Stimulated activated CD8-positive, alpha-beta memory T cell treated with anti-CD3 and anti-CD28 coated beads, Interleukin-7, amount 100 ng/mL, for 48 hours (primary cell): ENCODE data around the gene CHRNA4.
"Not testable (repeated sequence)": the region's sequence is repeated elsewhere in the genome, so short reads cannot be mapped to it uniquely, and the experiment has no call there.

Experiments
- DNase-seq, 2 donors: peaks; one replicate each; pipeline ENCODE4 v3.0.0-alpha.2; 2020; ENCODE audit warnings: low read depth in 1 of 2; ENCODE audit errors: extremely low read depth in 1 of 2

CHRNA4 gene

DNA sequence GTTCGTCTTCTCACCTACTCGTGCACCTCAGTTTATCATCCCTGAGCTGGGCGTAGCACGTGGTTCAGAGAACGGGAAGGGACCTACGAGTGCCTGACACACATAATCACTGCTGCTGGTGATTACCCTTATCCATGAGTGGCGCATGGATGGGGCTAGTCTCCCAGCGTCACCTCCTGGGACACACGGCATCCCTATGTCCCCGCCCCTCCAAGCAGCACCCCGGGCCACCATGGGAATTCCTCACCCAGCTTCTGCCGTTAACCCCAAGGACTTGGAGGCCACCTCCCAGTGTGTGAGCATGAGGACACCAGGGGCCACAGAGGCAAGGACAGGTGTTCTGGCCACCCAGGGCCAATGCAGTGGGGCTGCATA is 9.8 kb downstream of the CHRNA4 start:
- DNase-seq = no peak

DNA sequence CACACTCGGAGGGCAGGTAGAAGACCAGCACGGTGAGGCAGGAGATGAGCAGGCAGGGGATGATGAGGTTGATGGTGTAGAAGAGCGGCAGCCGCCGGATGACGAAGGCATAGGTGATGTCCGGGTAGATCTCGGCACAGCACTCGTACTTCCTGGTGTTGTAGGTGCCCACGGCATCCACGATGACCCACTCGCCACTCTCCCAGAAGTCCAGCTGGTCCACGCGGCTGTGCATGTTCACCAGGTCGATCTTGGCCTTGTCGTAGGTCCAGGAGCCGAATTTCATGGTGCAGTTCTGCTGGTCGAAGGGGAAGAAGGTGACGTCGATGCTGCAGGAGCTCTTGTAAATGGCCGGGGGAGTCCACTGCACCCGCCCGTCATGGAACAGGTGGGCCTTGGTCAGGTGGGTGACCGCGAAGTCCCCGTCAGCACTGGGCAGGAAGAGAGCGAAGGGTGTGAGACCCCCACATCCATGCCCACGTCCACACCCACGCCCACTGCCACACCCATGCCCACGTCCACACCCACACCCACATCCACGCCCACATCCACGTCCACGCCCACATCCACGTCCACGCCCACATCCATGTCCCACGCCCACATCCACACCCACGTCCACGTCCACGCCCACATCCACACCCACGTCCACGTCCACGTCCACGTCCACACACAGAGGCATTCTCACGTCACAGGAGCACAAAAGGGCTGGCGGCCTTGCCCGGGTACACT is 10.4 kb downstream of the CHRNA4 start:
- DNase-seq = no peak

DNA sequence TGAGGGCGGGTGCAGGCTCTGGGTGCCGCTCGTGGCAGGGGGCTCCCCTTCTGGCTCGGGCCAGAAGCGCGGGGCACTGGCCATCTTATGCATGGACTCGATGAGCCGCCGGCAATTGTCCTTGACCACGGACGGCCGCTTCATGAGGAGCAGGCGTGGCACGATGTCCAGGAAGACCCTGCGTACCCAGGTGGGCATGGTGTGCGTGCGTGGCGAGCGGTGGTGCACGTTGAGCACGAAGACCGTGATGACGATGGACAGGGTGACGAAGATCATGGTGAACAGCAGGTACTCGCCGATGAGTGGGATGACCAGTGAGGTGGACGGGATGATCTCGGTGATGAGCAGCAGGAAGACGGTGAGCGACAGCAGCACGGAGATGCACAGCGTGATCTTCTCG is 11.0 kb downstream of the CHRNA4 start:
- no peak for DNase-seq

DNA sequence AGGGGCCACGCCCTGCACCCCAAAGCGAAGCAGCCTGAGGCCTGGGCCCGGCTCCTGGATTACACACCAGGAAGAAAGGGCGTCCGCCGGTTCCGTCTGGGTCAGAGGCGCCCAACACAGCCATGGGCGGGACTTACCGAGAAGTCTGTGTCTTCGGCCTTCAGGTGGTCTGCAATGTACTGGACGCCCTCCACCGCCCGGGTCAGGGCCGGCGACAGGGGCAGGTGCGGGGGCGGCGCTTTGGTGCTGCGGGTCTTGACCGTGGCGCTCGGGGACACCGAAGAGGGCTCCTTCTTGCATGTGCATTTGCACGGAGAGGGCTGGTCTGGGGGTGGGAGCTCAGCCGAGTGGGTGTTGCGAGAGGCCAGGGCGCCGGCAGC is 11.6 kb downstream of the CHRNA4 start:
- DNase-seq = no peak

DNA sequence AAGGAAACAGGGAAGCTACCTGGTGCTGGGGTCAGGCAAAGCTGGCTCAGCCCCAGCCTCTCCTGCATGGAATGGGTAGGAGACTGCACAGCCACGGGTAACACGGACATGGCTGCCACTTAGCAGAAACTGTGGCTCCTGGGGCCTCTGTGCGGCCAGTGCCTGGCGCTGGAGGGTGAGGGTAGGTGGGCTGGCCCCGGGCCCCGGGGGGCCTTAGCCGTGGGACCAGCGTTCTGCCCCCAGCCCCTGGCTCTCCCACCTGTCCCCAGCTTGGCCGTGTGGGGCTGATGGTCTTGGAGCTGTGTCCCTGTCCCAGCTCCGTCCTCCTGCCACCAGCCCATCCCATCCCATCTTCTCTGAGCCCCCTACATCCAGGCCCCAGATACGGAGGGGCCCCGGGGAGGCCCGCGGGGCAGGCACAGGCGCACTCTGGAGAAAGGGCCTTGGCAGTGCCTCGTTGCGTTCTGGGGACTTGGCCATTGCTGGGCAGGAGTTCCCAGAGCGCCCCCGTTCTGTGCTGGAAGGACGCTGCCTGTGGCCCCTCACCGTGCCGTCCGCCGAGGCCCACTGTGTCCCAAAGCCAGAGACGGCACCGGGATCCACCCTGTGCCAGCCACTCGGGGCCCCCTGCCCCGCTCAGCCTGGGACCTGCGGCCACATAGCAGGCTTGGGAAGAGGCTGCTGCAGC is 12.2 kb downstream of the CHRNA4 start:
- no peak for DNase-seq

DNA sequence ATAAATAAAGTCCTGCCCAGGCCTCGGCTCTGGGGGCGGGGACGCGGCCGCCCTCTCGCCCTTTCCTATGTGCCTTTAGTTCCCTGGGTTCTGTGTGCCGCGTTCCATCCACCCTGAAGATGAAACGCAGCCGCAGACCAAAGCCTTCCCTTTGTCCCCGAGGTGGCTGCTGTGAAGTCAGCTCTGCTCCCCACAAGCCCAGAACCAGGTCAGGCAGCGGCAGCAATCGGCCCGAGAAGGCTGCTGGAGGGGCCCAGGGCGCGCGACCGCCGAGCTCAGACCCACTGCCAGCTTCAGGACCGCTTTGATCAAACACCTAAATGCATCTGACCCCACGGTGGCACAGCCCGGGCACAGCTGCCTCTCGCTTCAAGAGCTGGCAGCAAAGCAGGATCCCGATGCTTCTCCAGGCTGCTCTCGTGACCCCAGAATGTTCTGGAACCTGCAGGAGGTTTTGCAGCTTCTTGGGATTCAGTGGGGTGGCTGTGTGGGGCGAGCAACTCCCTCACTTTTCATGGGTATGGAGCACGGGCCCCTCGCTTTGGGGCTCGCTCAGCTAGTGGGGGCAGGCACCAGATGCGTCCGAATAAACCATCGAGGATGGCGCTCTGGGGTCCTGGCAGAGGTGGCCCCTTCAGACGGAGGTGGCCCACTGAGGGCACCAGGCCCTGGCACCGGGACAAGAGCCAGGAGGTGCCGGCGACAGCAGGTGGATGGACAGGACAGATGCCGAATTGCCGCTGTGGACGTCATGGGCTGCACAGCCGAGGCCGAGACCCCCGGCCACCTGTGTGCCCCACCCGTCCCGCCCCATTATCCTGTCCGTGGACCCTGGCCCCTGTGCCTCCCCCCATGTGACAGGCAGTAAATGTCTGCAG is 13.0 kb downstream of the CHRNA4 start:
- no peak for DNase-seq

DNA sequence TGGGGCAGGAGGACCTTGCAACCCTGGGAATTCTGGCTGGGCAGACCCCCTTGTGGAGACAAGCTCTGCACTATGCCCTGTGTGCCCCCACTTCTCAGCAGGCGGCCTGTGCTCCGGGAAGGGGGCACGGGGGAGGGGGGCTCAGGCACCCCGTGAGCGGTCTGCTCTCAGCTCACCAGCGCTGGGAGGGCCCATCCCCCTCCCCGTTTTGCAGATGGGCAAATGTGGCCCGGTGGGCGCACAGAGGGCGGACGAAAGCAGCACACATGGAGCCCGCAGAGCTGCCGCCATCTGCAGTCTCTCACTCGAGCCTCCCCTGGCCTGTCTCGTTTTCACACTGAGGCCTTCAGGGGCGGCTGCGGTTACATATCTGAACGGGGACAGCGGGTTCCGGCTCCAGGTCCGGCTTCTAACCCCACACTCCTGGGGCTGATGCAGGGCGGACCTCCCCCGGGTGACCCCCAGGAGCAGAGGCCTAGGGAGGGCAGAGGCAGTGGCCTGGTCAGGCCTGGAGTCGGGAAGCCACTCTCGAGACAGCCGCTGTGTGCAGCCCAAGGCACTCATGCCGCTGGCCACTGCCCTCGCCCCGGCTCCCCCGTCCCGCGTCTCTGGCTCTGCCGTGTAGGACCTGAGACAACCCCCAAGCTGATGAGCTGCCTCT is 13.9 kb downstream of the CHRNA4 start:
- DNase-seq = no peak

DNA sequence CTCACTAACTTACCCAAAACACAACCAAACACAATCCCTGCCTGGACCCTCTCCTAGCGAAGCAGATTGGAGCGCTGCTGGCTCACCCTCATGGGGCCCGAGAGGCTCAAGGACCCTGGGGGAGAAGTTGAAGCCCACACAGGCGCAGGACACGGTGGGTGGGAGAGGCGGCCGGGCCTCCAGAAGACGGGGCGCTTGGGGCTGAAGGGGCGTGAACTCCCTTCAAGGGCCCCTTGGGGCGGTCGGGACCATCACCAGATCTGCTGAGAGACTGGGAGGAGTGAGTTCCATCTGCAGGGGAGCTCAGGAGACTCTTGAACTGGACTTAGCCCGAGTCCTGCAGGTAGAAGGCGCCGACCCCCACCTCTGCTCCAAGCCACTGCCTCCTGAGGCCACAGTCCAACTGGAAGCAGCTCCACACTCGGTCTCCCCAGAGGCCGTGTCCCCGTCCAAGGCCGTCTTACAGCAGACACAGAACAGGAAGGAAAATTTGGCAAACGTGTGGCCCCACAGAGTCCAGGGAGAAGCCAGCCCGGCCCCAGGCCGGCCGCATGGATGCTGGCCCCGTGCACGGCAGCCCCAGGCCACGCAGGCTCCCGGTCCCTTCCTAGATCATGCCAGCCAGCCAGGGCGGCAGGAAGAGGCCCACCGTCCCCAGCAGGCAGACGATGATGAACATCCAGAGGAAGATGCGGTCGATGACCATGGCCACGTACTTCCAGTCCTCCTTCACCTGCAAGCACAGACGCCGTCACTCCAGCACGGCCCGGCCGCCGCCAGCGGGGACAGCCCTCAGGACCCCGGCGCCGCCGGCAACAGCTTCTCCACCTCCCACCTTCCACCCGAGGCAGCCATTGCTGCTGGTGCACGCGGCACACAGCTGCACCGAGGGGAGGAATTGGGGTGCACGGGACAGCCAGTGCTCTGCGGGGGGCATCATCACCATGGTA is 14.7 kb downstream of the CHRNA4 start:
- DNase-seq = no peak

DNA sequence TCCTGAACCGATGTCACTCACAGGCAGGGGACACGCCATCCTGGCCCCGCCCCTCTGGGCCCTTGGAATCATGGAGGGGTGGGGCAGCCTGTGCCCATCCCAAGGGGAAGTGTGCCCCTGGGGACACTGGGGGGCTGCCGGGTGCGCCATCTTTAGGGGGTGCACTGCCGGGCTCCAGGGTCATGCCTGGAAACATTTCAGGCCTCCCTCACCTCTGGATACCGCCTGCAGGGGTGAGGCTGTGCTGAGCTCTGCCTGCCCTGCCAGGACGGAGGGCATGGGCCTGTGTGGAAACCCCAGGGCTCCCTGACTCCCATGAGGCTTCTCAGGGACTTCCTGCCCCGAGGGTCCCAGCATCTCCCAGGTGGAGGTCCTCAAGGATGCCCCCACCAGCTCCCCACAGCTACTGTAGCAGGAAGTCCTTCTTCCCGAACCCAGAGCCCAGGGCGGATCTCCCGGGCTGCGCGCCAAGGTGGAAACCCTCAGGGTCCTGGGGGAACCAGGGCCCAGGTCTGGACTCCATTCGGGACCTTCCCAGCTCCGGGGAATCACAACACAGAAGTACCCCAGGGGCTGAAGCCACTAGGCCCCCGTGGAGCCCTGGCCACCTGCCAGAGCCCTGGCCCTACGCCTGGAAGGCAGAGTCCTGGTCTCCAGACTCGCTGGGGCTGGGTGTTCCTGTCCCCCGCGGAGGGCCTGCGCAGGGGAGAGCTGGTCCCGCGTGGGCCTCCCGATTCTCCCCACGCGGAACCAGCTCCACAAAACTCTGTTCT is 15.6 kb downstream of the CHRNA4 start:
- no peak for DNase-seq

DNA sequence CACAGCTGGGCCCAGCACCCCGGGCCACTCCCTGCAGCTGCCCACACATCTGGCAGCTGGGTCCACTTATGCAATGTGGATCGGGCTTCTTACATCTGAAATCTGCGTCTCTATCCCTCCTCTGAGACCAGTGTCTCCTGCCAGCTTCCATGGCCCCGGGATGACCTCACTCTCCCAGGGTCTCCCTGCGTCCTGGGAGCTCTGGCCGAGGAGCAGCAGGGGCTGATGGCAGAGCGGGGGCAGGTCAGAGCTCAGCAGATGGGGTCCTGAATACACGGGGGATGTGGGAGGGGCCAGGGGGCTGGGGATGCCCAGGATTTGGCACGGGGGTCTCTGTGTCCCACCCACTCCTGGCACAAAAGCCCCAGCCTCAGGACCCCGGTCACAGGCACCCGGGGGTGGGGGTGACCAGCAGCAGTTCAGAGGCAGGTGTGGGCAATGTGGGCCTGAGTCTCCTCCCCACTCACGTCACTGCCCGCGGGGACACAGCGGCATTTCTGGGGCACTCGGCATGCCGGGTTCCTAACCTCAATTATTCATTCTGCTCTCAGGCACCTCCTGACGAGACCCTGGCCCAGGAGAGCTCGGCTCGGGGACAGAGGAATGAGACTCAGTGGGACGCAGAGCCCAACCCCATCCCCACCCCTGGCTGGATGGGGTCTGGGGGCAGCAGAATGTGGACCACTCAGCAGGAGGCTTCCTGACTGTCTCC is 16.4 kb downstream of the CHRNA4 start:
- DNase-seq = no peak

DNA sequence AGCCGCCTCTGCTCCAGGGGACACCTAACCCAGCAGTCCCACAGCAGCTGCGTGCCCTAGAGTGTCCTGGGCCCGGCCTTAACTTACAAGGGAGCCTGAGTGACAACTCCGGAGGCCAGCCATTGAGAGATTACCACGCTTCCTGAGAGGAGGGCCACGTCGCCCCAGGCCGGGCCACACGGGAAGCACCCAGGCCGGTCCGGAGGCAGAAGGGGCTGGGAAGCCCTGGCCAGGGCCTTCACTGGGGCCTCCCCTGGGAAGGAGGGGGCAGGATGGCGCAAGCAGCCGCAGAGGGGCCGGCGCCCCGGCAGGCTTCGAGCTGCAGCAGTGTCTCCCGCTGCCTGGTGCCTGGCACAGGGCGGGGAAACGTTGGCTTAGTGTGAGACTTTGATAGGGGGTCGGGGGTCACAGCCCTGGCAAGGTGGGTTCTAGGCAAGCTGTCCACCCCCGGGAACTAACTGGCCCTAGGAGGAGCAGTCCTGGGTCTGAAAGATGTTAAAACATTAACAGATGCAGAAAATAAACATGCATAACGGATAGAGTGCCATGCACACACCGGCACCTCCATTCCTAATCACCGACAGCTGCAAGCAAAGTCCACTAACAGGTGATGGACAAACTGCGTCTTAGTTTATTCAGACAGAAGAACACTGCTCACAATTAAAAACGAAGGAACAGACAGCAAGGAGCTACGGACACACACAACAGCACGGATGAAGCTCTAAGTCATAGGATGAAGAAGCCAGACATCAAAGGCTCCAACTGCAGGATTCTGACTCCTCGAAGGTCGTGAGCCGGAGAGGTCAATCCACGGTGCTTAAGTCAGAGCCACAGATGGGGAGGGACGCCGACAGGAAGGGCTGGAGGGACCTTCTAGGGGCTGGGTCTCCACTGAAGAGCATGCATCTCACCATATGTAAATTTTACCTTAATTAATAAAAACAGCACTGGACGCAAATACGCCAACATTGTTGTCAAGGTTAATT is 17.4 kb downstream of the CHRNA4 start:
- DNase-seq = no peak

DNA sequence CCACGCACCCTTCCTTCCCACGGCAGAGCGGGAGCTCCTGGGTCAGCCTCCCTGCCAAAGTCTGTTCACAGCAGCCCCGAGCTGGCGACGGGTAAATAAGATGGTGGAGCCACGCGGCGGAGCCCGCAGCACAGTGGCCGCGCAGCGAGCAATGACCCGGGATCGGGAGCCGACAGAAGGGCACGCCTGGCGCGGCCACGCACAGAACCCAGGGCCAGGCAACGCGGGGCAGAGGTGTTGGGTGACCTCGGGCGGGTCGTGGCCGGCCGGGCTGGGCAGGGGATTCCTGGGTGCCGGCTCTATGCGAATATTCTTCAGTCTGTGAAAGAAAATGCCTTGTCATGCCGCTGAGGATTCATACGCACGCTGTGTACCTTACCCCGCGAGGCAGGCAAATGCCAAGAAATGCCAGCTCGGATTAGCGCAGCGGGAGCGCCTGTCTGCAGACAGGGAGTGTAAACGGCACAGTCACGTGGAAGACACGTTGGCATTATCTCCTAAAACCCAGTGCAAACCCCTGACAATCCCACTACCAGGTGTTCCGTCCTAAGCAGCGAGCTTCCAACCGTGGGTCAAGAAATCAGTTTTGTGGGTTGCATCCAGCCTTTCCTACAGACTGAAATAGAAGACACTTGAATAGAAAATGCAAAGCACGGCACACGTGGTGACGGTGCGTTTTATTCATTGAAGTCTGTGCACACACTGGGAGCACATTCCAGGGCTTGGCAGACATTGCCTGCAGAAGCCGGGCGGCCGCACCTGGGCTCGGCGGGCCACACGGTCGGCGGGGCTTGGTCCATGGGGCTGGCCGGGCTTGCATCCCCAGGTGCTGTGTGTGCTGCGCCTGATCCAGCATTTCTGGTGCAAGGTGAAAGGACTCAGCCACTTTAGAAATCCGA is 18.3 kb downstream of the CHRNA4 start:
- DNase-seq = no peak

DNA sequence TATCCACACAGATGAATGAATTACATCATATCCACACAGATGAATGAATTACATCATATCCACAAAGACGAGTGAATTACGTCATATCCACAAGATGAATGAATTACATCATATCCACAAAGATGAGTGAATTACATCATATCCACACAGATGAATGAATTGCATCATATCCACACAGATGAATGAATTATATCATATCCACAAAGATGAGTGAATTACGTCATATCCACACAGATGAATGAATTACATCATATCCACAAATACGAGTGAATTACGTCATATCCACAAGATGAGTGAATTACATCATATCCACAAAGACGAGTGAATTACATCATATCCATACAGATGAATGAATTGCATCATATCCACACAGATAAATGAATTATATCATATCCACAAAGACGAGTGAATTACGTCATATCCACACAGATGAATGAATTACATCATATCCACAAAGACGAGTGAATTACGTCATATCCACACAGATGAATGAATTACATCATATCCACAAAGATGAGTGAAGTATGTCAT is 20.9 kb downstream of the CHRNA4 start:
- DNase-seq = not testable (repeated sequence)

DNA sequence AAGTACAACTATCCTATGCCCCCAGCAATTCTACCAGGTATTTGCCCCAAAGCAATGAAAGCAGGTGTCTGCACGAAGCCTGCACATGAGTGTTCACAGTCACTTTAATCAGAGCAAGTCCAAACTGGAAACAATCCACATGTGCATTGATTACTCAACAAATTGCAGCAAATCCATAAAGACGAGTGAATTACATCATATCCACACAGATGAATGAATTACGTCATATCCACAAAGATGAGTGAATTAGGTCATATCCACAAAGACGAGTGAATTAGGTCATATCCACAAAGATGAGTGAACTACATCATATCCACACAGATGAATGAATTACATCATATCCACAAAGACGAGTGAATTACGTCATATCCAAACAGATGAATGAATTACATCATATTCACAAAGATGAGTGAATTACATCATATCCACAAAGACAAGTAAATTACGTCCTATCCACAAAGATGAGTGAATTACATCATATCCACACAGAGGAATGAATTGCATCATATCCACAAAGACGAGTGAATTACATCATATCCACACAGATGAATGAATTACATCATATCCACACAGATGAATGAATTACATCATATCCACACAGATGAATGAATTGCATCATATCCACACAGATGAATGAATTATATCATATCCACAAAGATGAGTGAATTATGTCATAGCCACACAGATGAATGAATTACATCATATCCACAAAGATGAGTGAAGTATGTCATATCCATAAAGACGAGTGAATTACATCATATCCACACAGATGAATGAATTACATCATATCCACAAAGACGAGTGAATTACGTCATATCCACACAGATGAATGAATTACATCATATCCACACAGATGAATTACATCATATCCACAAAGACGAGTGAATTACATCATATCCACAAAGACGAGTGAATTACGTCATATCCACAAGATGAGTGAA is 21.7 kb downstream of the CHRNA4 start:
- DNase-seq = not testable (repeated sequence)

DNA sequence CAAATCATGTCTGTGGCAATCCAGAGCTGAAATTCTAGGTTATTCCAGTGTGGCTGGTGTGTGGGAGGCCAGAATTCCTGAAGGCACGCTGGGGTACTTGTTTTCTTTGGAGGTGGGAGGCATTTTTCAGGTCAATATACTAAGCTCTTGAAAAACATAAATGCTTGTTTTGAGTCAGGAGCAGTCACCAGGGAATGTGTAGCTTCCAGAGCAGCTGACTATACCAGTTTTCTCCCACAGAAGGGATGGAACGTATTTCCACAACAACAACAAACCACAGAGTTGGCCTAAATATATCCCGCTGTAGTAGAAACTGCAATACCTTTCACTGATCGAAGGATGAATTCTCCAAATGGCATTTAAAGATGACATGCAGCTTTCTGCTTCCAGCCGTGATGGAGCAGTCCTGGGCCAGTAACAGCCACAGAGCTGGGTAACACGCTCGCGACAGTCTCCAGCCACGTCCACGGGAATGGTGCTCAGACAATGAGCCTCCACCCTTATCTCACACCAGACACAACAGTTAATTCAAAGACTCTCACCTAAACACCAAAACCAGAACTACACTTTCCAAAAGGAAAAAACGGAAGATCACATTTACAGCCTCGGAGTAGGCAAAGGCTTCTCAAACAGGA is 23.2 kb downstream of the CHRNA4 start:
- no peak for DNase-seq
